22Rv1 (cell line): ENCODE results near the gene HSPBAP1.

Experiments used
- H3K27ac ChIP-seq: fragments of 450-650 bp; 2 replicates; pipeline ENCODE4 v1.5.1; 2017
- CTCF ChIP-seq: fragments of 450-650 bp; IDR thresholded peaks from 2 replicates; pipeline ENCODE4 v1.5.1; 2017; ENCODE audit warnings: mild to moderate bottlenecking
- ZFX ChIP-seq: fragments of 450-650 bp; IDR thresholded peaks from 2 replicates; pipeline ENCODE4 v1.6.1; 2017; ENCODE audit warnings: antibody characterized with exemption, borderline replicate concordance

HSPBAP1 gene

GRCh38 chr3:122785231-122785630 lies 8.4 kb downstream of the HSPBAP1 start:
- TF ChIP-seq CTCF: no peak
- no peak for TF ChIP-seq ZFX

GRCh38 chr3:122784436-122784835 lies 9.2 kb downstream of the HSPBAP1 start:
- no peak overlapping the region for H3K27ac ChIP-seq
- no peak for TF ChIP-seq CTCF
- TF ChIP-seq ZFX: no peak

More at GRCh38 chr3:122785231-122785630, 8.4 kb downstream of the HSPBAP1 start:
- no peak overlapping the region for H3K27ac ChIP-seq

- no peak for TF ChIP-seq CTCF
- TF ChIP-seq ZFX: no peak
- no peak overlapping the region for H3K27ac ChIP-seq
These were observed 10.8 kb downstream of the HSPBAP1 start for GRCh38 chr3:122782804-122783203.

- peak overlapping the region; percentile 43 for H3K27ac ChIP-seq
- no peak for TF ChIP-seq CTCF
- no peak for TF ChIP-seq ZFX
These were observed 16.1 kb downstream of the HSPBAP1 start for GRCh38 chr3:122777563-122777962.

- no peak for TF ChIP-seq CTCF
- H3K27ac ChIP-seq: peak overlapping the region; percentile 43
These were observed 16.8 kb downstream of the HSPBAP1 start for GRCh38 chr3:122776675-122777468.

GRCh38 chr3:122774564-122774963 lies 19.1 kb downstream of the HSPBAP1 start:
- H3K27ac ChIP-seq: no peak overlapping the region
- TF ChIP-seq ZFX (no peak), CTCF (0 out of 2 replicates have a peak, but pooled peaks have one; percentile 7)

- TF ChIP-seq CTCF (no peak), ZFX (no peak)
- H3K27ac ChIP-seq: no peak overlapping the region
These were observed 19.6 kb downstream of the HSPBAP1 start for GRCh38 chr3:122773944-122774509.
